Fibroblast of lung (primary cell): ENCODE measurements around the gene ZFPL1.

Experiments used
- CTCF ChIP-seq, 2 donors: IDR thresholded peaks in 1 of 2; conservative IDR thresholded peaks in 1 of 2; 1 replicate in 1 of 2; 2 replicates in 1 of 2; pipeline ENCODE4 v1.5.1; 2011 to 2012; ENCODE audit warnings: low read length in 2 of 2, control low read depth in 1 of 2, inconsistent platforms in 1 of 2, low read depth in 1 of 2, mild to moderate bottlenecking in 1 of 2
- EZH2 ChIP-seq: IDR thresholded peaks from 2 replicates; pipeline ENCODE4 v1.5.1; 2012; ENCODE audit warnings: low read length, control low read depth, mild to moderate bottlenecking; ENCODE audit errors: missing control alignments

GRCh38 chr11:65071907-65072630, 12.0 kb upstream of the ZFPL1 start:
- TF ChIP-seq EZH2 (no peak), CTCF (conservative IDR thresholded peaks at IDR 0.05 in 1 of 2, IDR thresholded peaks at IDR 0.05 in 1 of 2; ENCODE audit: low read depth in 1 of 2, low read length in 2 of 2) (no peak)
